ENCODE results near the gene AGPAT4. TPM values are rescaled to one million over a fixed set of nuclear protein-coding genes. Genes with fewer than 3 reads are reported as not detected.

AGPAT4 gene
- polyA plus RNA-seq, 2 of the 4 experiments (the other 2 are of a cell fraction): 2.1 to 3.7 TPM

DNA sequence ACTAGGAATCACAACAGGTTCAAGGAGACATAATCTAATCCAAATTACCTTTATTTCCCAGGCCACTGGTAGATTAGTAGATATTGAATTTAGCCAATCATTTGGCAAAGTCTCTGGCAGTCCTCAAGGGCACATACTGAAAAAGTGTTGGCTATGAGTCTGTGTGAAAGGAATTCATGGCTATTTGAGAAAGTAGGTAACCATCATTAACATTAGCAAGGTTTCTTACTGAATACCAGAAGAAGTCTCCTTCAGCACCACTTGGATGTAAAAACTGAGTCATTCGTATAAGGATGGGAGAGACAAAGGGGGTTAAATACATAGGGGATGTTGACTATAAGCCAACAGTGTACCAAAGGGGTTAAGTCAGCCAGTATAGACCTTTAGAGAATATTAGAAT, 36.7 kb downstream of the AGPAT4 start:
- CTCF ChIA-PET: no interaction called here
- FAIRE-seq: no peak
- no peak for TF ChIP-seq RCOR1 (IDR thresholded peaks at IDR 0.05; ENCODE audit: low read depth, low read length)
- TF ChIP-seq ESRRA (IDR thresholded peaks at IDR 0.05; ENCODE audit: borderline replicate concordance, low read length): no peak
- TF ChIP-seq, protein P1, sequence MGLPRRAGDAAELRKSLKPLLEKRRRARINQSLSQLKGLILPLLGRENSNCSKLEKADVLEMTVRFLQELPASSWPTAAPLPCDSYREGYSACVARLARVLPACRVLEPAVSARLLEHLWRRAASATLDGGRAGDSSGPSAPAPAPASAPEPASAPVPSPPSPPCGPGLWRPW (IDR thresholded peaks at IDR 0.05): no peak
- TF ChIP-seq JUNB (IDR thresholded peaks at IDR 0.05): no peak
- no peak for TF ChIP-seq KDM5A (IDR thresholded peaks at IDR 0.05)

DNA sequence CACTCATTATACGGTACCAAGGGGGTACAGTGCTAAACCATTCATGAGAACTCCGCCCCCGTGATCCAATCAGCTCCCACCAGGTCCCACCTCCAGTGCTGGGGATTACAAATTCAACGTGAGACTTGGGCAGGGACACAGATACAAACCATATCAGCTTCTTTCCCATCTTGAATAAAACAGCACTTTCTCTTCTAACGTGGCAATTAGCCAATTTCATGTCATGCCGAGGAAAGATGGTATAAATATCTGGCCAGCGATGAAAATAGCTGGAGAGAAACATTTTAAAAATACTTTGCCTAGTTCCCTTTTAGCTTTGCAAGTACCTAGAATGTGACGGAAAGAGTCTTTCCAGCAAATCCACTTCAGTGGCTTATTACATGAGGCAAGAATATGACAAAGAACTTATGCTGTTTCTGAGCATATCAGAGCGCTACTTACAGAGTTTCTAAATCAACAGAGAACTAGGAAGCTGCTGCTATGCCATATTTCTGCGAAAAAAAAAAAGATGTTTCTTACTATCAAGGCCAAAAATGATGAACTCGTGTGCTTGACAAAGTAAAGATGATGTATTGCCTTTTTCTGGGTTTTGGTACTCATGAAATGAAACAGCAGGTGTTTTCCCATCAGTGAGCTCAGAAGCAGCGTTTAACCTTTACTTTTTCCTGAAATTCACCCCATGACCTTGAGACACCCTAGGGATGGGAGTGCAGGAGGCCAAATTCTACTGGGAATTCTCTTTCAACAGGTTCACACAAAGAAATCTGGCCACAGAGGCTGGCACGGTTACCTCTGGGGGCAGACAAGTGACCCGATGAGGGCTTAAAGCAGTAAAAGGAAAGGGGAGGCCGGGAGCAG, 37.9 kb downstream of the AGPAT4 start:
- ATAC-seq: no peak
- DNase-seq (ENCODE audit: low read depth in 1 of 2, low spot score in 1 of 2): no peak
- ChIA-PET POLR2A (no interaction called here), CTCF (interaction anchor here (1.1 kb wide), 1 partner anchor 15 kb away, joined by 4 read pairs; no protein-coding TSS in a partner anchor)
- WGBS (ENCODE audit: missing lambda C conversion rate): 84% methylated on average over 15 of the region's 15 CpGs
- Histone ChIP-seq H3K4me2 (no peak overlapping the region), H3K4me3 (no peak overlapping the region), H3K27ac (no peak overlapping the region), H3K4me1 (peaks cover 10% of the 10 kb centered on the region; the same call in 2 of the 3 replicates), H3K9me3 (no peaks in the 10 kb centered on the region)
- TF ChIP-seq GATA3 (IDR thresholded peaks at IDR 0.05; ENCODE audit: borderline replicate concordance): no peak
- TF ChIP-seq HOXB13 (CRISPR knock-in tag; IDR thresholded peaks at IDR 0.05; ENCODE audit: low read depth): no peak
- TF ChIP-seq FOXS1 (CRISPR knock-in tag; IDR thresholded peaks at IDR 0.05): no peak
- no peak for TF ChIP-seq SREBF2 (IDR thresholded peaks at IDR 0.05)
- no peak for TF ChIP-seq ESRRA (IDR thresholded peaks at IDR 0.05; ENCODE audit: borderline replicate concordance, low read length)
- no peak for TF ChIP-seq FOSL2 (IDR thresholded peaks at IDR 0.05)
- no peak for TF ChIP-seq FOSL2 (CRISPR knock-in tag; IDR thresholded peaks at IDR 0.05)
- TF ChIP-seq, protein P2, sequence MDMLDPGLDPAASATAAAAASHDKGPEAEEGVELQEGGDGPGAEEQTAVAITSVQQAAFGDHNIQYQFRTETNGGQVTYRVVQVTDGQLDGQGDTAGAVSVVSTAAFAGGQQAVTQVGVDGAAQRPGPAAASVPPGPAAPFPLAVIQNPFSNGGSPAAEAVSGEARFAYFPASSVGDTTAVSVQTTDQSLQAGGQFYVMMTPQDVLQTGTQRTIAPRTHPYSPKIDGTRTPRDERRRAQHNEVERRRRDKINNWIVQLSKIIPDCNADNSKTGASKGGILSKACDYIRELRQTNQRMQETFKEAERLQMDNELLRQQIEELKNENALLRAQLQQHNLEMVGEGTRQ (IDR thresholded peaks at IDR 0.05): no peak
- no peak for TF ChIP-seq RCOR1 (IDR thresholded peaks at IDR 0.05; ENCODE audit: low read depth, low read length)
- no peak for FAIRE-seq

More for the DNA sequence above, 36.7 kb downstream of the AGPAT4 start:
- 96% methylated on average over 1 of the region's 1 CpG for WGBS (ENCODE audit: missing lambda C conversion rate)
- Histone ChIP-seq H3K4me2 (no peak overlapping the region), H3K9me3 (no peaks in the 10 kb centered on the region), H3K4me3 (no peak overlapping the region), H3K4me1 (peaks cover 10% of the 10 kb centered on the region; the same call in 2 of the 3 replicates), H3K27ac (no peak overlapping the region)
- DNase-seq (ENCODE audit: low read depth in 1 of 2, low spot score in 1 of 2): no peak
- POLR2A ChIA-PET: no interaction called here
- ATAC-seq: no peak

DNA sequence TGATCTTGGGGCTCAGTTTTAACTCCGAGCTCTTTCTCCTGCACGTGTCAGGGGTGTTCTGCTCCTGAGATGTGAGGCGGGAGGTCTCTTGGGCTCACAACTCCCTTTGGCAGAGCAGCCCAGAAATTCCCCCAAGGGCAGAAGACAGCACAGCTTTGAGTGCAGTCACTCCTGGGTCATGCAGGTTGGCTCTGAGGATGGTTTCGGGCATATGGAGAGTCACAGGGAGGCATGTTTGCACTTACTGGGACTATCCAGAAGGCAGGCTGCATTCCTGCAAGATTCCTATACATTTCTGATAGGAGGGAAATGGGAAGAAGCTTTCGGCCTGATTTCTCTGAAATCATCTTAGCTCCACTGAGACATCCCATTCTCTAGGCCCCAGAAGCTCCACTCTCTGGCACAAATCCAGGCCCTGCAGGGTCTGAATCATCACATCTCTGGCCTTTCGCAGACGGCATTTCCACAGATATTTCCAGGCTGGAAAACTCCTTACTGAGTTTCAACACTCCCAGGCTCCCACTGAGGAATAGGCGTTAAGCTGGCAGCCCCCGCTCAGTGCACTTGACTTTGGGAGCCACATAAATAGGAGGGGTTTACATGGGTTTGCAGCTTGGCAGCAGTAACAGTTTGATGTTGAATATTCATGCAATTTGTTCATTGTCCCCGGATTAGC, 39.7 kb downstream of the AGPAT4 start:
- DNase-seq (ENCODE audit: low read depth in 1 of 2, low spot score in 1 of 2) (peak in 1 of 2 experiments; percentile 6), ATAC-seq (peak in 1 of 2 experiments; percentile 65; a peak in 3 of 6 replicates), FAIRE-seq (no peak)
- Histone ChIP-seq H3K4me2 (peak overlapping the region; percentile 32; the same call in 2 of the 3 replicates), H3K9me3 (no peaks in the 10 kb centered on the region), H3K4me3 (no peak overlapping the region), H3K4me1 (peaks cover 14% of the 10 kb centered on the region; the same call in 2 of the 3 replicates), H3K27ac (peak overlapping the region in 1 of 2 experiments; percentile 53; a peak in 2 of 6 replicates)
- POLR2A ChIA-PET: no interaction called here
- CTCF ChIA-PET: no interaction called here
- TF ChIP-seq, protein P3, sequence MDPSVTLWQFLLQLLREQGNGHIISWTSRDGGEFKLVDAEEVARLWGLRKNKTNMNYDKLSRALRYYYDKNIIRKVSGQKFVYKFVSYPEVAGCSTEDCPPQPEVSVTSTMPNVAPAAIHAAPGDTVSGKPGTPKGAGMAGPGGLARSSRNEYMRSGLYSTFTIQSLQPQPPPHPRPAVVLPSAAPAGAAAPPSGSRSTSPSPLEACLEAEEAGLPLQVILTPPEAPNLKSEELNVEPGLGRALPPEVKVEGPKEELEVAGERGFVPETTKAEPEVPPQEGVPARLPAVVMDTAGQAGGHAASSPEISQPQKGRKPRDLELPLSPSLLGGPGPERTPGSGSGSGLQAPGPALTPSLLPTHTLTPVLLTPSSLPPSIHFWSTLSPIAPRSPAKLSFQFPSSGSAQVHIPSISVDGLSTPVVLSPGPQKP (IDR thresholded peaks at IDR 0.05; ENCODE audit: low read depth, low read length): no peak
- TF ChIP-seq EHMT2 (IDR thresholded peaks at IDR 0.05; ENCODE audit: low read depth) (no peak), RARB (CRISPR knock-in tag; IDR thresholded peaks at IDR 0.05) (no peak), FOSB (CRISPR knock-in tag; IDR thresholded peaks at IDR 0.05) (no peak), CHD4 (IDR thresholded peaks at IDR 0.05; ENCODE audit: borderline replicate concordance) (no peak), HEYL (CRISPR knock-in tag; IDR thresholded peaks at IDR 0.05) (no peak), MAFK (IDR thresholded peaks at IDR 0.05; ENCODE audit: partially characterized antibody) (no peak)
- WGBS (ENCODE audit: missing lambda C conversion rate): 67% methylated on average over 10 of the region's 10 CpGs

Measured in A549 (cell line).